Panc1 (cell line): ENCODE results near the gene FAM20A. TPM values are rescaled to one million over a fixed set of nuclear protein-coding genes. Genes with fewer than 3 reads are reported as not detected.

Experiments used
- ATAC-seq: fragments of 200-7000 bp; cut with Tn5 transposase; 2 replicates; pipeline ENCODE4 v1.9.1; 2020; ENCODE audit warnings: mild to moderate bottlenecking, moderate library complexity
- BruUV-seq: library from RNA; stranded (reverse); fragments of 400-500 nt; replicated peaks from 2 replicates; lab custom pipeline; 2021; lab: Mats Ljungman, UMichigan
- CTCF ChIA-PET: fragments of 300-600 bp; sonication (Branson Sonifier 250); formaldehyde crosslinking; loops from one replicate; lab custom pipeline; 2022; ENCODE audit warnings: antibody characterized with exemption; lab: Charles Lee
- POLR2A ChIA-PET: fragments of 300-600 bp; sonication (Branson Sonifier 250); formaldehyde crosslinking; loops from one replicate; lab custom pipeline; 2022; ENCODE audit warnings: antibody characterized with exemption; lab: Charles Lee
- DNase-seq: peaks from one replicate; pipeline ENCODE4 v3.0.0-alpha.2; 2010; ENCODE audit warnings: low read depth, low spot score
- H3K27ac ChIP-seq: 2 replicates; pipeline ENCODE4 v1.5.1; 2011; ENCODE audit warnings: mild to moderate bottlenecking, low read length, inconsistent platforms
- H3K27me3 ChIP-seq: fragments of 200-500 bp; sonication (Bioruptor generic); 2 replicates; pipeline ENCODE4 v1.6.0; 2014; ENCODE audit warnings: low read length, inconsistent platforms; ENCODE audit not compliant: control insufficient read depth, insufficient read depth
- H3K36me3 ChIP-seq: fragments of 200-500 bp; sonication (Bioruptor generic); 2 replicates; pipeline ENCODE4 v1.5.1; 2014; ENCODE audit warnings: inconsistent platforms, mild to moderate bottlenecking, low read length, moderate library complexity; ENCODE audit not compliant: control insufficient read depth, insufficient read depth
- H3K4me1 ChIP-seq: 2 replicates; pipeline ENCODE4 v1.5.1; 2011; ENCODE audit warnings: inconsistent platforms, mild to moderate bottlenecking, low read length, moderate library complexity; ENCODE audit not compliant: control insufficient read depth, insufficient read depth
- H3K4me3 ChIP-seq, 2 experiments: 2 replicates each; pipeline ENCODE4 v1.5.1; 2011 to 2012; ENCODE audit warnings: low read depth in 2 of 2, low read length in 2 of 2, mild to moderate bottlenecking in 2 of 2, inconsistent platforms in 1 of 2, moderate library complexity in 1 of 2
- H3K9me3 ChIP-seq: fragments of 200-500 bp; sonication (Bioruptor generic); 2 replicates; pipeline ENCODE4 v1.5.1; 2014; ENCODE audit warnings: low read depth, mild to moderate bottlenecking, inconsistent platforms, low read length, moderate library complexity; ENCODE audit not compliant: control insufficient read depth, insufficient read depth
- SIN3A ChIP-seq: IDR thresholded peaks from 2 replicates; pipeline ENCODE4 v1.6.1; 2012; ENCODE audit warnings: low read depth, mild to moderate bottlenecking, low read length, moderate library complexity, borderline replicate concordance; ENCODE audit not compliant: insufficient read depth
- TCF7L2 ChIP-seq: IDR thresholded peaks from 2 replicates; pipeline ENCODE4 v1.6.1; 2011; ENCODE audit warnings: mild to moderate bottlenecking, low read depth, low read length, inconsistent platforms
- in situ Hi-C: cut with HindIII; loops from 2 replicates; pipeline ENCODE4 v1.10.0; 2016; ENCODE audit warnings: low sequenced_read_pairs, low pct_unique_long_range_greater_than_20kb
- intact Hi-C: fragments of 100-400 bp; cut with micrococcal nuclease; formaldehyde crosslinking; loops from one replicate; pipeline ENCODE4 v1.10.0; 2022; ENCODE audit not compliant: unreplicated experiment
- total RNA-seq: library from RNA; stranded (reverse); gene quantifications from one replicate; pipeline ENCODE4 v1.2.1, GENCODE V29; 2021; ENCODE audit not compliant: unreplicated experiment
- TF ChIP-seq, protein P1 (sequence below), 2 experiments: IDR thresholded peaks; 2 replicates each; pipeline ENCODE4 v1.6.1; 2011 to 2012; ENCODE audit warnings: low read depth in 2 of 2, control low read depth in 1 of 2, low read length in 1 of 2, mild to moderate bottlenecking in 1 of 2, moderate library complexity in 1 of 2; ENCODE audit not compliant: insufficient read depth in 1 of 2
- TF ChIP-seq, protein P2 (sequence below): fragments of 450-650 bp; IDR thresholded peaks from 2 replicates; pipeline ENCODE4 v1.5.1; 2017; ENCODE audit warnings: mild to moderate bottlenecking

The FAM20A gene
- total RNA-seq, 1 experiment from 2014 or later: 0.44 TPM

DNA sequence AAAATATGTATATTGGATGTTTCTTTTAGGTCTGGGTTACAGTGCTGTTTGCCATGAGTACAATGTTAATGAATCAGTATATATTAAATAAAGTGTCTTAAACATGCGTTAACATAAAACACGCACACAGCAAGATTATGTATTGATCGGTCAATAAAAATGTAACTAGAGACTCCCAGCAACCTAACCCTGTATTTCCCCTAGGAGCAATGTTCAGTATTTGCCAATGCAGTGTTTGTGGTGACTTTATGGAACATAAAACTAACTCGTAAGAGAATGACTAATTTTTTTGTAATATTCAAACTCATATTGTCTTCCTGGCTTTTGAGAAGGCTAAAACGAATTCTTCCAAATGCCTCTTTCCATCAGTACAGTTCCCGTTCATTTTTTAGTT lies 66.5 kb downstream of the FAM20A start:
- H3K27me3 ChIP-seq: no peaks in the 10 kb centered on the region
- TF ChIP-seq, protein P1, sequence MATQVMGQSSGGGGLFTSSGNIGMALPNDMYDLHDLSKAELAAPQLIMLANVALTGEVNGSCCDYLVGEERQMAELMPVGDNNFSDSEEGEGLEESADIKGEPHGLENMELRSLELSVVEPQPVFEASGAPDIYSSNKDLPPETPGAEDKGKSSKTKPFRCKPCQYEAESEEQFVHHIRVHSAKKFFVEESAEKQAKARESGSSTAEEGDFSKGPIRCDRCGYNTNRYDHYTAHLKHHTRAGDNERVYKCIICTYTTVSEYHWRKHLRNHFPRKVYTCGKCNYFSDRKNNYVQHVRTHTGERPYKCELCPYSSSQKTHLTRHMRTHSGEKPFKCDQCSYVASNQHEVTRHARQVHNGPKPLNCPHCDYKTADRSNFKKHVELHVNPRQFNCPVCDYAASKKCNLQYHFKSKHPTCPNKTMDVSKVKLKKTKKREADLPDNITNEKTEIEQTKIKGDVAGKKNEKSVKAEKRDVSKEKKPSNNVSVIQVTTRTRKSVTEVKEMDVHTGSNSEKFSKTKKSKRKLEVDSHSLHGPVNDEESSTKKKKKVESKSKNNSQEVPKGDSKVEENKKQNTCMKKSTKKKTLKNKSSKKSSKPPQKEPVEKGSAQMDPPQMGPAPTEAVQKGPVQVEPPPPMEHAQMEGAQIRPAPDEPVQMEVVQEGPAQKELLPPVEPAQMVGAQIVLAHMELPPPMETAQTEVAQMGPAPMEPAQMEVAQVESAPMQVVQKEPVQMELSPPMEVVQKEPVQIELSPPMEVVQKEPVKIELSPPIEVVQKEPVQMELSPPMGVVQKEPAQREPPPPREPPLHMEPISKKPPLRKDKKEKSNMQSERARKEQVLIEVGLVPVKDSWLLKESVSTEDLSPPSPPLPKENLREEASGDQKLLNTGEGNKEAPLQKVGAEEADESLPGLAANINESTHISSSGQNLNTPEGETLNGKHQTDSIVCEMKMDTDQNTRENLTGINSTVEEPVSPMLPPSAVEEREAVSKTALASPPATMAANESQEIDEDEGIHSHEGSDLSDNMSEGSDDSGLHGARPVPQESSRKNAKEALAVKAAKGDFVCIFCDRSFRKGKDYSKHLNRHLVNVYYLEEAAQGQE (IDR thresholded peaks at IDR 0.05; ENCODE audit: insufficient read depth in 1 of 2, low read depth in 2 of 2, low read length in 1 of 2): no peak
- no peak for TF ChIP-seq TCF7L2
- TF ChIP-seq, protein P2, sequence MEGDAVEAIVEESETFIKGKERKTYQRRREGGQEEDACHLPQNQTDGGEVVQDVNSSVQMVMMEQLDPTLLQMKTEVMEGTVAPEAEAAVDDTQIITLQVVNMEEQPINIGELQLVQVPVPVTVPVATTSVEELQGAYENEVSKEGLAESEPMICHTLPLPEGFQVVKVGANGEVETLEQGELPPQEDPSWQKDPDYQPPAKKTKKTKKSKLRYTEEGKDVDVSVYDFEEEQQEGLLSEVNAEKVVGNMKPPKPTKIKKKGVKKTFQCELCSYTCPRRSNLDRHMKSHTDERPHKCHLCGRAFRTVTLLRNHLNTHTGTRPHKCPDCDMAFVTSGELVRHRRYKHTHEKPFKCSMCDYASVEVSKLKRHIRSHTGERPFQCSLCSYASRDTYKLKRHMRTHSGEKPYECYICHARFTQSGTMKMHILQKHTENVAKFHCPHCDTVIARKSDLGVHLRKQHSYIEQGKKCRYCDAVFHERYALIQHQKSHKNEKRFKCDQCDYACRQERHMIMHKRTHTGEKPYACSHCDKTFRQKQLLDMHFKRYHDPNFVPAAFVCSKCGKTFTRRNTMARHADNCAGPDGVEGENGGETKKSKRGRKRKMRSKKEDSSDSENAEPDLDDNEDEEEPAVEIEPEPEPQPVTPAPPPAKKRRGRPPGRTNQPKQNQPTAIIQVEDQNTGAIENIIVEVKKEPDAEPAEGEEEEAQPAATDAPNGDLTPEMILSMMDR: no peak
- BruUV-seq: no TSS peak
- POLR2A ChIA-PET: no interaction called here
- no peaks in the 10 kb centered on the region for H3K9me3 ChIP-seq
- H3K4me3 ChIP-seq: no peak overlapping the region
- no peak overlapping the region for H3K27ac ChIP-seq
- H3K36me3 ChIP-seq: peaks cover 20% of the 10 kb centered on the region
- no peak for DNase-seq
- H3K4me1 ChIP-seq: no peaks in the 10 kb centered on the region
- in situ Hi-C loops (no loop called here), intact Hi-C loops (loop anchor here (5.0 kb wide), 1 partner anchor 228 kb away; no protein-coding TSS in a partner anchor)
- ATAC-seq: no peak
- CTCF ChIA-PET: no interaction called here

DNA sequence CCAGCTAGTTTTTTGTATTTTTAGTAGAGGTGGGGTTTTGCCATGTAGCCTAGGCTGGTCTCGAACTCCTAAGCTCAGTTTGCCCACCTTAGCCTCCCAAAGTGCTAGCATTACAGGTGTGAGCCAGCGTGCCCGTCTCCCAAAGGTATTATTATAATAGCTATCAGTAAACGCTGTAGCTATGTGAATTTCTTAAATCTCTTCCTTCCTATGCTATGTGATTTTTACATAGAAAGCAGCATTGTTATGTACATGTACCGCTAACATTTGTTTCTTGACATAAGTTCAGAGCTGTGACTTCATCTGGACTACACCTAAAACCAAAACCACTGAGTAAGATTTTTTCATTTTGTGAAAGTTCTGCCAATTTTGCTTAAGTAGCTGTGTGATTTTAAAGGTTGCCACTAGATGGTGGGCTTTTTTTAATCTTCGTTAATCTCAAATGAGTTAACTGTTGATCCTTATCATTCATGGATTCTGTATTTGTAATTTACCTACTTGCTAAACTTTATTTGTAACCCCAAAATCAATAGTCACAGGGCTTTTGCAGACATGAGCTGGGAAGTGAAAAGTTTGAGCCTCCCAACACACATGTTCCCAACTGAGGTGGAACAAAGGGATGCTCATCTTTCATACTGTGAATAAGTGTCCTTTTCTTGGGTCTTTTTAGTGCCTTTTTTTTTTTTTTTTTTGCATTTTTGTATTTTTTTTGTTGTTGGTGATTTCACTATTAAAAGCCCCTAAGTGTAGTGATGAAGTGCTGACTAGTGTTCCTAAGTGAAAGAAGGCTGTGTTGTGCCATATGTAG lies 67.1 kb downstream of the FAM20A start:
- BruUV-seq: no TSS peak
- DNase-seq (no peak), ATAC-seq (no peak)
- in situ Hi-C loops (no loop called here), intact Hi-C loops (loop anchor here (5.0 kb wide), 1 partner anchor 228 kb away; no protein-coding TSS in a partner anchor)
- no peaks in the 10 kb centered on the region for H3K9me3 ChIP-seq
- peaks cover 26% of the 10 kb centered on the region for H3K36me3 ChIP-seq
- TF ChIP-seq TCF7L2 (no peak), SIN3A (no peak)
- TF ChIP-seq, protein P2: peak; percentile 28; the same call in 1 of the 2 replicates
- H3K4me3 ChIP-seq: no peak overlapping the region
- ChIA-PET CTCF (interaction anchor here (0.5 kb wide), 1 partner anchor 227 kb away, joined by 3 read pairs; no protein-coding TSS in a partner anchor), POLR2A (no interaction called here)
- no peaks in the 10 kb centered on the region for H3K4me1 ChIP-seq
- no peak overlapping the region for H3K27ac ChIP-seq
- no peaks in the 10 kb centered on the region for H3K27me3 ChIP-seq
